IMR-90 (cell line): Measurements from ENCODE around the gene ELF5. TPM values are rescaled to one million over a fixed set of nuclear protein-coding genes. Genes with fewer than 3 reads are reported as not detected.

Source experiments
- ATAC-seq: fragments of 200-7000 bp; cut with Tn5 transposase; 2 replicates; pipeline ENCODE4 v1.9.1; 2020; ENCODE audit warnings: low read depth, mild to moderate bottlenecking, moderate library complexity
- BruUV-seq: library from RNA; stranded (reverse); fragments of 400-500 nt; replicated peaks from 2 replicates; lab custom pipeline; 2021; lab: Mats Ljungman, UMichigan
- CTCF ChIA-PET: fragments of 300-600 bp; formaldehyde crosslinking; extraction: SDS; loops from one replicate; lab custom pipeline; 2021; ENCODE audit warnings: antibody characterized with exemption; lab: Yijun Ruan, JAX
- POLR2A ChIA-PET: fragments of 300-600 bp; sonication (Branson Sonifier 250); formaldehyde crosslinking; loops from one replicate; lab custom pipeline; 2022; ENCODE audit warnings: antibody characterized with exemption; ENCODE audit not compliant: unreplicated experiment; lab: Charles Lee
- DNase-seq: peaks from one replicate; pipeline ENCODE4 v3.0.0; 2013
- H2AFZ ChIP-seq: replicated peaks from 2 replicates; pipeline ENCODE3; 2013; ENCODE audit warnings: low read length, mild to moderate bottlenecking; ENCODE audit not compliant: poor library complexity
- H2AK5ac ChIP-seq: 2 replicates; pipeline ENCODE4 v1.6.1; 2013; ENCODE audit warnings: low read depth, low read length, inconsistent platforms
- H2AK9ac ChIP-seq: replicated peaks from 2 replicates; pipeline ENCODE3; 2013; ENCODE audit warnings: mild to moderate bottlenecking, low read depth, low read length, moderate library complexity; ENCODE audit not compliant: poor library complexity
- H2BK120ac ChIP-seq: 2 replicates; pipeline ENCODE4 v1.6.1; 2013; ENCODE audit warnings: low read depth, low read length, inconsistent platforms
- H2BK15ac ChIP-seq: 3 replicates; pipeline ENCODE4 v1.6.1; 2013; ENCODE audit warnings: low read depth, low read length, inconsistent platforms
- H2BK20ac ChIP-seq: 2 replicates; pipeline ENCODE4 v1.6.1; 2013; ENCODE audit warnings: low read depth, mild to moderate bottlenecking, inconsistent platforms, low read length, moderate library complexity
- H2BK5ac ChIP-seq: 2 replicates; pipeline ENCODE4 v1.6.1; 2013; ENCODE audit warnings: mild to moderate bottlenecking, low read depth, low read length, inconsistent platforms; ENCODE audit not compliant: poor library complexity, severe bottlenecking
- H3K14ac ChIP-seq: replicated peaks from 2 replicates; pipeline ENCODE4 v1.6.1; 2013; ENCODE audit warnings: low read depth, low read length, inconsistent platforms
- H3K18ac ChIP-seq: 2 replicates; pipeline ENCODE4 v1.6.1; 2013; ENCODE audit warnings: low read depth, low read length, control low read depth
- H3K23ac ChIP-seq: 2 replicates; pipeline ENCODE4 v1.6.1; 2013; ENCODE audit warnings: low read depth, low read length, inconsistent platforms
- H3K27ac ChIP-seq: 2 replicates; pipeline ENCODE4 v1.5.1; 2013; ENCODE audit warnings: mild to moderate bottlenecking, control low read depth, low read length; ENCODE audit not compliant: insufficient read depth
- H3K27me3 ChIP-seq: 2 replicates; pipeline ENCODE4 v1.6.1; 2013; ENCODE audit warnings: low read length; ENCODE audit not compliant: control insufficient read depth, insufficient read depth
- H3K36me3 ChIP-seq: 2 replicates; pipeline ENCODE4 v1.6.1; 2013; ENCODE audit warnings: low read length, mixed read lengths; ENCODE audit not compliant: control insufficient read depth, insufficient read depth
- H3K4ac ChIP-seq: 2 replicates; pipeline ENCODE4 v1.6.1; 2013; ENCODE audit warnings: low read depth, low read length, inconsistent platforms
- H3K4me1 ChIP-seq: 2 replicates; pipeline ENCODE4 v1.6.1; 2013; ENCODE audit warnings: low read length, mixed read lengths; ENCODE audit not compliant: control insufficient read depth, insufficient read depth
- H3K4me2 ChIP-seq: 2 replicates; pipeline ENCODE4 v1.6.1; 2013; ENCODE audit warnings: low read depth, mild to moderate bottlenecking, control low read depth, low read length, moderate library complexity
- H3K4me3 ChIP-seq: 2 replicates; pipeline ENCODE4 v1.5.1; 2013; ENCODE audit warnings: low read depth, mild to moderate bottlenecking, control low read depth, low read length, moderate library complexity; ENCODE audit not compliant: insufficient read depth
- H3K56ac ChIP-seq: 2 replicates; pipeline ENCODE4 v1.6.1; 2013; ENCODE audit warnings: low read length, inconsistent platforms; ENCODE audit not compliant: insufficient read depth; ENCODE audit errors: extremely low read depth
- H3K79me1 ChIP-seq, 2 experiments: 2 replicates each; pipeline ENCODE4 v1.6.1; 2013; ENCODE audit warnings: low read length in 2 of 2, inconsistent platforms in 1 of 2, low read depth in 1 of 2
- H3K9ac ChIP-seq: 2 replicates; pipeline ENCODE4 v1.6.1; 2013; ENCODE audit warnings: low read depth, low read length, control low read depth
- H3K9me1 ChIP-seq: 2 replicates; pipeline ENCODE4 v1.6.1; 2013; ENCODE audit warnings: low read length, inconsistent platforms; ENCODE audit not compliant: insufficient read depth
- H3K9me3 ChIP-seq: 2 replicates; pipeline ENCODE4 v1.6.1; 2013; ENCODE audit warnings: low read length; ENCODE audit not compliant: control insufficient read depth, insufficient read depth
- H4K20me1 ChIP-seq: 2 replicates; pipeline ENCODE4 v1.6.1; 2013; ENCODE audit warnings: low read length, inconsistent platforms; ENCODE audit not compliant: insufficient read depth
- H4K5ac ChIP-seq: 2 replicates; pipeline ENCODE4 v1.6.1; 2013; ENCODE audit warnings: mild to moderate bottlenecking, low read depth, low read length, control low read depth
- H4K8ac ChIP-seq, 2 experiments: 2 replicates each; pipeline ENCODE4 v1.6.1; 2013; ENCODE audit warnings: low read depth in 2 of 2, low read length in 2 of 2, control low read depth in 1 of 2, inconsistent platforms in 1 of 2
- H4K91ac ChIP-seq: 2 replicates; pipeline ENCODE4 v1.6.1; 2013; ENCODE audit warnings: low read depth, low read length, inconsistent platforms; ENCODE audit not compliant: insufficient read depth
- MXI1 ChIP-seq: IDR thresholded peaks from 2 replicates; pipeline ENCODE4 v1.6.1; 2012; ENCODE audit warnings: low read depth, mild to moderate bottlenecking, low read length, moderate library complexity, borderline replicate concordance
- NFE2L2 ChIP-seq: fragments of 150-350 bp; IDR thresholded peaks from 2 replicates; pipeline ENCODE4 v1.6.1; 2016; ENCODE audit warnings: low read depth, mild to moderate bottlenecking, low read length
- USF2 ChIP-seq: fragments of 150-350 bp; IDR thresholded peaks from 2 replicates; pipeline ENCODE4 v1.6.1; 2017; ENCODE audit warnings: mild to moderate bottlenecking, antibody characterized with exemption, low read length, low read depth
- WGBS, 2 experiments: methylation state at CpG; one replicate each; pipeline versions ENCODE4 v1.1.5 to v1.1.7; 2013; ENCODE audit warnings: missing lambda C conversion rate in 2 of 2; ENCODE audit not compliant: insufficient read length in 1 of 2; ENCODE audit errors: extremely low coverage in 2 of 2; 5-methylcytosine and 5-hydroxymethylcytosine counted together
- dilution Hi-C: fragments of 300-500 bp; cut with HindIII; formaldehyde crosslinking; loops from one replicate; pipeline ENCODE4 v1.14.3; 2018; ENCODE audit warnings: low sequenced_read_pairs; ENCODE audit not compliant: unreplicated experiment
- in situ Hi-C: fragments of 300-500 bp; cut with MboI; formaldehyde crosslinking; loops from 3 replicates; pipeline ENCODE4 v1.14.3; 2019; ENCODE audit warnings: low sequenced_read_pairs, inconsistent platforms, mixed read lengths
- intact Hi-C: fragments of 100-400 bp; cut with micrococcal nuclease; formaldehyde crosslinking; loops from 2 replicates; pipeline ENCODE4 v1.10.0; 2022
- polyA plus RNA-seq, 3 experiments: library from polyadenylated mRNA; depleted of rRNA; stranded (reverse); fragments of >200 nt; gene quantifications; 2 replicates each; pipeline ENCODE4 v1.2.3, GENCODE V29; 2012; ENCODE audit warnings: low replicate concordance in 1 of 3
- total RNA-seq: library from RNA; depleted of rRNA; stranded (reverse); fragments of >200 nt; gene quantifications from 2 replicates; pipeline ENCODE4 v1.2.3, GENCODE V29; 2012
- TF ChIP-seq, protein P1 (sequence below): conservative IDR thresholded peaks from 2 replicates; pipeline ENCODE4 v1.5.1; 2012; ENCODE audit warnings: mild to moderate bottlenecking, low read depth, low read length, improper control_type of control experiment

ELF5 gene
- total and polyA plus RNA-seq, 2 of the 4 experiments (the other 2 are of a cell fraction), result not detected

DNA sequence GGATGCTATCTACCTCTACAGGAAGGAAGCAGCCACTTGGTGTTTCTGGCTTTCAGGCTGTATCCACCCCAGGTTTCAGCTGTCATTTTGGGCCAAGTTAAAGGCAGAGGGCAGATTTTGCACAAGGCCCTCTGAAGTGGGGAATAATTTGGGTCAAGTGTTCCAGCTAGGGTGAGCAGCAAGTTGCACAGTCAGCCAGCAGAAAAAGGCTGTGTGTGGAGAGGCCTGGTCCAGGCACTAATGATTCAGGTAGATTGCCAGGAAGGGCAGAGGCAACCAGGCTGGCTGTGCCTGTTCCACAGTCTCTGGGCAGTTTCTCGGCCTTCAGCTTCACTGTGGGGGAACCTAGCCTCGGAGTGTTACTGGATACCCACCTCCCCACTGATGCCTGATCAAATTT, 8.6 kb upstream of the ELF5 start:
- Histone ChIP-seq H4K8ac (no peak overlapping the region), H3K4me1 (no peaks in the 10 kb centered on the region), H2AK9ac (no peak overlapping the region), H4K5ac (no peak overlapping the region), H3K14ac (no peak overlapping the region), H3K4me2 (no peak overlapping the region), H2BK120ac (no peak overlapping the region), H3K4ac (no peak overlapping the region), H3K23ac (no peak overlapping the region), H2BK20ac (no peak overlapping the region), H3K9me1 (no peaks in the 10 kb centered on the region), H3K9ac (no peak overlapping the region), H2BK15ac (no peak overlapping the region), H3K27ac (no peak overlapping the region), H3K4me3 (no peak overlapping the region), H3K79me1 (no peaks in the 10 kb centered on the region), H3K18ac (no peak overlapping the region), H2AK5ac (no peak overlapping the region), H3K56ac (no peak overlapping the region), H3K27me3 (peaks cover 49% of the 10 kb centered on the region), H4K91ac (no peak overlapping the region), H2AFZ (no peak overlapping the region), H2BK5ac (no peak overlapping the region), H4K20me1 (no peaks in the 10 kb centered on the region), H3K9me3 (no peaks in the 10 kb centered on the region), H3K36me3 (no peaks in the 10 kb centered on the region)
- in situ Hi-C loops, result no loop called here
- BruUV-seq, result no TSS peak
- no peak for DNase-seq
- dilution Hi-C loops, result no loop called here
- no CpG with 5 or more reads among the region's 2 CpGs for WGBS, 2 experiments
- POLR2A ChIA-PET, result no interaction called here
- TF ChIP-seq NFE2L2, result no peak
- TF ChIP-seq, protein P1, sequence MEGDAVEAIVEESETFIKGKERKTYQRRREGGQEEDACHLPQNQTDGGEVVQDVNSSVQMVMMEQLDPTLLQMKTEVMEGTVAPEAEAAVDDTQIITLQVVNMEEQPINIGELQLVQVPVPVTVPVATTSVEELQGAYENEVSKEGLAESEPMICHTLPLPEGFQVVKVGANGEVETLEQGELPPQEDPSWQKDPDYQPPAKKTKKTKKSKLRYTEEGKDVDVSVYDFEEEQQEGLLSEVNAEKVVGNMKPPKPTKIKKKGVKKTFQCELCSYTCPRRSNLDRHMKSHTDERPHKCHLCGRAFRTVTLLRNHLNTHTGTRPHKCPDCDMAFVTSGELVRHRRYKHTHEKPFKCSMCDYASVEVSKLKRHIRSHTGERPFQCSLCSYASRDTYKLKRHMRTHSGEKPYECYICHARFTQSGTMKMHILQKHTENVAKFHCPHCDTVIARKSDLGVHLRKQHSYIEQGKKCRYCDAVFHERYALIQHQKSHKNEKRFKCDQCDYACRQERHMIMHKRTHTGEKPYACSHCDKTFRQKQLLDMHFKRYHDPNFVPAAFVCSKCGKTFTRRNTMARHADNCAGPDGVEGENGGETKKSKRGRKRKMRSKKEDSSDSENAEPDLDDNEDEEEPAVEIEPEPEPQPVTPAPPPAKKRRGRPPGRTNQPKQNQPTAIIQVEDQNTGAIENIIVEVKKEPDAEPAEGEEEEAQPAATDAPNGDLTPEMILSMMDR, result no peak
- no peak for TF ChIP-seq MXI1
- no peak for TF ChIP-seq USF2
- ATAC-seq, result no peak
- CTCF ChIA-PET, result no interaction called here
- intact Hi-C loops, result no loop called here
